GM12878 (cell line): ENCODE measurements around the gene SLC1A2. TPM values are rescaled to one million over a fixed set of nuclear protein-coding genes. Genes with fewer than 3 reads are reported as not detected.

Source experiments
- ATAC-seq: fragments of 200-7000 bp; cut with Tn5 transposase; 3 replicates; pipeline ENCODE4 v1.9.1; 2020; ENCODE audit warnings: mild to moderate bottlenecking, moderate library complexity
- BruUV-seq: library from RNA; stranded (reverse); fragments of 400-500 nt; replicated peaks from 2 replicates; lab custom pipeline; 2021; lab: Mats Ljungman, UMichigan
- CTCF ChIA-PET: fragments of 300-600 bp; sonication (Branson Sonifier 250); formaldehyde crosslinking; extraction: SDS; loops from one replicate; lab custom pipeline; 2021; ENCODE audit warnings: inconsistent platforms; lab: Yijun Ruan, JAX
- POLR2A ChIA-PET: fragments of 350-600 bp; formaldehyde crosslinking; extraction: SDS; loops from one replicate; lab custom pipeline; 2021; ENCODE audit warnings: inconsistent platforms; lab: Charles Lee
- RAD21 ChIA-PET: fragments of 300-600 bp; sonication (Branson Sonifier 250); formaldehyde crosslinking; loops from one replicate; lab custom pipeline; 2023; ENCODE audit warnings: antibody characterized with exemption; ENCODE audit not compliant: unreplicated experiment; lab: Charles Lee
- SMC1A ChIA-PET: fragments of 300-600 bp; sonication (Branson Sonifier 250); formaldehyde crosslinking; loops from one replicate; lab custom pipeline; 2023; ENCODE audit not compliant: unreplicated experiment, uncharacterized antibody; lab: Charles Lee
- DNase-seq: peaks from one replicate; pipeline ENCODE4 v3.0.0-alpha.2; 2011; ENCODE audit warnings: low read depth, low spot score
- FAIRE-seq: peaks from 3 replicates; lab custom pipeline; 2011; peaks lifted over from hg19 to GRCh38; lab: Jason Lieb, UNC
- H2AFZ ChIP-seq: 2 replicates; pipeline ENCODE4 v1.6.0; 2011; ENCODE audit warnings: low read depth, low read length, control low read depth; ENCODE audit not compliant: control insufficient read depth
- H3K27ac ChIP-seq: 2 replicates; pipeline ENCODE4 v1.5.1; 2011; ENCODE audit warnings: control low read depth; ENCODE audit not compliant: control insufficient read depth, insufficient read depth
- H3K27me3 ChIP-seq, 2 experiments: replicated peaks in 1 of 2; 2 replicates each; pipeline versions ENCODE4 v1.6.0 to v1.6.1; 2011; ENCODE audit warnings: low read length in 1 of 2; ENCODE audit not compliant: control insufficient read depth in 2 of 2, insufficient read depth in 2 of 2
- H3K36me3 ChIP-seq, 2 experiments: 2 replicates each; pipeline ENCODE4 v1.5.1; 2011; ENCODE audit warnings: low read length in 1 of 2; ENCODE audit not compliant: control insufficient read depth in 2 of 2, insufficient read depth in 2 of 2
- H3K4me1 ChIP-seq: 2 replicates; pipeline ENCODE4 v1.6.1; 2011; ENCODE audit warnings: mild to moderate bottlenecking, low read length, moderate library complexity, mixed read lengths; ENCODE audit not compliant: control insufficient read depth, insufficient read depth
- H3K4me2 ChIP-seq: 2 replicates; pipeline ENCODE4 v1.6.0; 2011; ENCODE audit warnings: control low read depth; ENCODE audit not compliant: control insufficient read depth, insufficient read depth
- H3K4me3 ChIP-seq: fragments of 200-600 bp; sonication (generic); 2 replicates; pipeline ENCODE4 v1.5.1; 2016
- H3K79me2 ChIP-seq: 2 replicates; pipeline ENCODE4 v1.6.0; 2011; ENCODE audit warnings: low read length; ENCODE audit not compliant: control insufficient read depth, insufficient read depth
- H3K9ac ChIP-seq: 2 replicates; pipeline ENCODE4 v1.8.0; 2011; ENCODE audit warnings: low read length, control low read depth, mixed read lengths; ENCODE audit not compliant: control insufficient read depth, insufficient read depth
- H3K9me3 ChIP-seq: replicated peaks from 3 replicates; pipeline ENCODE4 v1.5.1; 2011; ENCODE audit warnings: mild to moderate bottlenecking, low read length; ENCODE audit not compliant: control insufficient read depth, insufficient read depth
- H4K20me1 ChIP-seq: 2 replicates; pipeline ENCODE4 v1.6.0; 2011; ENCODE audit not compliant: control insufficient read depth, insufficient read depth
- EZH2 ChIP-seq: IDR thresholded peaks from 2 replicates; pipeline ENCODE4 v1.6.1; 2012; ENCODE audit warnings: low read depth, mild to moderate bottlenecking, control low read depth, inconsistent platforms, low read length, borderline replicate concordance; ENCODE audit not compliant: control insufficient read depth
- IKZF2 ChIP-seq, 2 experiments: fragments of 450-650 bp; IDR thresholded peaks; 2 replicates each; pipeline ENCODE4 v1.6.1; 2017; ENCODE audit warnings: mild to moderate bottlenecking in 2 of 2, moderate library complexity in 2 of 2
- KDM1A ChIP-seq: fragments of 200-600 bp; sonication (generic); IDR thresholded peaks from 2 replicates; pipeline ENCODE4 v1.6.1; 2016; ENCODE audit warnings: borderline replicate concordance
- MXI1 ChIP-seq: fragments of 150-350 bp; IDR thresholded peaks from 2 replicates; pipeline ENCODE4 v1.6.1; 2011; ENCODE audit warnings: low read depth, mild to moderate bottlenecking, inconsistent platforms, low read length, improper control_type of control experiment
- NBN ChIP-seq: fragments of 450-650 bp; IDR thresholded peaks from 2 replicates; pipeline ENCODE4 v1.6.1; 2016
- POU2F2 ChIP-seq: IDR thresholded peaks from 3 replicates; pipeline ENCODE4 v1.6.1; 2011; ENCODE audit warnings: low read depth, mild to moderate bottlenecking, low read length, borderline replicate concordance
- SIX5 ChIP-seq: IDR thresholded peaks from 2 replicates; pipeline ENCODE4 v1.6.1; 2011; ENCODE audit warnings: mild to moderate bottlenecking, low read depth, low read length, moderate library complexity; ENCODE audit not compliant: severe bottlenecking
- STAT3 ChIP-seq: IDR thresholded peaks from 2 replicates; pipeline ENCODE4 v1.6.1; 2011; ENCODE audit warnings: low read depth, low read length, improper control_type of control experiment
- YBX1 ChIP-seq: fragments of 450-650 bp; IDR thresholded peaks from 2 replicates; pipeline ENCODE4 v1.6.1; 2016; ENCODE audit warnings: antibody characterized with exemption
- YY1 ChIP-seq: IDR thresholded peaks from 2 replicates; pipeline ENCODE4 v1.6.1; 2011; ENCODE audit warnings: low read depth, mild to moderate bottlenecking, low read length
- ZNF207 ChIP-seq: fragments of 450-650 bp; IDR thresholded peaks from 2 replicates; pipeline ENCODE4 v1.6.1; 2014; ENCODE audit warnings: antibody characterized with exemption, mild to moderate bottlenecking, borderline replicate concordance
- WGBS: methylation state at CpG from one replicate; pipeline ENCODE4 v1.1.6; 2016; ENCODE audit warnings: low lambda C conversion rate; ENCODE audit not compliant: insufficient replicate concordance, insufficient coverage; ENCODE audit errors: missing lambda C conversion rate; 5-methylcytosine and 5-hydroxymethylcytosine counted together
- in situ Hi-C: fragments of 300-500 bp; cut with MboI; formaldehyde crosslinking; loops from 9 replicates; pipeline ENCODE4 v1.14.3; 2018; ENCODE audit warnings: mixed read lengths
- intact Hi-C: fragments of 100-400 bp; cut with micrococcal nuclease; formaldehyde crosslinking; loops from one replicate; pipeline ENCODE4 v1.14.2; 2022; ENCODE audit not compliant: unreplicated experiment
- polyA plus RNA-seq, 11 experiments: library from polyadenylated mRNA; depleted of rRNA in 4 of 11; unstranded in 6 of 11; stranded (reverse) in 5 of 11; fragments of >200 nt; fragmentation: Nextera tagmentation in 4 of 11; fragmentation: Illumina TruSeq in 1 of 11; extraction: Ambion mirVana in 4 of 11; extraction: Trizol in 1 of 11; gene quantifications; 1 replicate in 1 of 11; 2 replicates in 10 of 11; pipeline versions ENCODE4 v1.2.1 to v1.2.3, GENCODE V29; 2011 to 2016; ENCODE audit warnings: inconsistent platforms in 2 of 11, missing spikeins in 2 of 11, low read depth in 1 of 11
- total RNA-seq, 4 experiments: library from RNA; depleted of rRNA in 3 of 4; stranded (reverse); fragments of >200 nt in 3 of 4; fragmentation: Illumina TruSeq in 1 of 4; extraction: Trizol in 1 of 4; gene quantifications; 2 replicates each; pipeline versions ENCODE4 v1.2.1 to v1.2.3, GENCODE V29; 2013 to 2021
- TF ChIP-seq, protein P1 (sequence below): IDR thresholded peaks from 2 replicates; pipeline ENCODE4 v1.6.1; 2012; ENCODE audit warnings: low read length, inconsistent platforms
- TF ChIP-seq, protein P2 (sequence below): fragments of 450-650 bp; IDR thresholded peaks from 2 replicates; pipeline ENCODE4 v1.6.1; 2016; ENCODE audit warnings: mild to moderate bottlenecking, moderate library complexity, borderline replicate concordance
- TF ChIP-seq, protein P3 (sequence below): fragments of 450-650 bp; formaldehyde crosslinking; IDR thresholded peaks from 2 replicates; pipeline ENCODE4 v1.5.0; 2022; ENCODE audit warnings: mild to moderate bottlenecking, missing genetic modification characterization
- TF ChIP-seq, protein P4 (sequence below): IDR thresholded peaks from 2 replicates; pipeline ENCODE4 v1.6.1; 2011; ENCODE audit warnings: mild to moderate bottlenecking, low read depth, low read length, moderate library complexity; ENCODE audit not compliant: insufficient replicate concordance

The SLC1A2 gene
- total and polyA plus RNA-seq, 10 of the 15 experiments (the other 5 are each of a cell fraction or from before 2014, with no cell fraction given): 0.01 to 0.84 (median 0.22) TPM; not detected in 1

DNA sequence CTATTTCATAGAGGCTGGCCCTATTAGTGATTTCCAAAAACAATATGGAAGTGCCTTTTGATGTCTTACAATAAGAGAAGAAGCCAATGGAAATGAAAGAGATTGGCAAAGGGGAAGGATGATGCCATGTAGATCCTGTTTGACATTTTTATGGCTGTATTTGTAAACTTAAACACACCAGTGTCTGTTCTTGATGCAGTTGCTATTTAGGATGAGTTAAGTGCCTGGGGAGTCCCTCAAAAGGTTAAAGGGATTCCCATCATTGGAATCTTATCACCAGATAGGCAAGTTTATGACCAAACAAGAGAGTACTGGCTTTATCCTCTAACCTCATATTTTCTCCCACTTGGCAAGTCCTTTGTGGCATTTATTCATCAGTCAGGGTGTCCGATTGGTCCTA is 189.0 kb downstream of the SLC1A2 start:
- Histone ChIP-seq H3K27me3 (no peaks in the 10 kb centered on the region), H3K36me3 (no peaks in the 10 kb centered on the region; a peak in 1 of 4 replicates), H3K27ac (no peak overlapping the region), H3K4me2 (no peak overlapping the region), H3K9ac (no peak overlapping the region), H3K79me2 (no peaks in the 10 kb centered on the region), H3K4me1 (no peaks in the 10 kb centered on the region), H3K9me3 (no peaks in the 10 kb centered on the region; the same call in 2 of the 3 replicates), H2AFZ (no peak overlapping the region), H4K20me1 (no peaks in the 10 kb centered on the region), H3K4me3 (no peak overlapping the region)
- ATAC-seq (no peak), DNase-seq (no peak), FAIRE-seq (no peak)
- WGBS: 100% methylated on average over 1 of the region's 1 CpG
- in situ Hi-C loops: no loop called here
- ChIA-PET SMC1A (interaction anchor here (1.3 to 1.5 kb wide), 3 partner anchors 33 to 64 kb away, joined by 3 read pairs; no protein-coding TSS in a partner anchor), CTCF (interaction anchor here (1.5 kb wide), 1 partner anchor 67 kb away, joined by 3 read pairs; no protein-coding TSS in a partner anchor), POLR2A (no interaction called here), RAD21 (no interaction called here)
- intact Hi-C loops: no loop called here
- no TSS peak for BruUV-seq
- TF ChIP-seq ZNF207 (no peak), YY1 (no peak), STAT3 (no peak), NBN (no peak), EZH2 (no peak), YBX1 (no peak), KDM1A (no peak), IKZF2 (IDR thresholded peaks at IDR 0.05) (no peak), SIX5 (no peak), MXI1 (no peak), POU2F2 (no peak)
- TF ChIP-seq, protein P1, sequence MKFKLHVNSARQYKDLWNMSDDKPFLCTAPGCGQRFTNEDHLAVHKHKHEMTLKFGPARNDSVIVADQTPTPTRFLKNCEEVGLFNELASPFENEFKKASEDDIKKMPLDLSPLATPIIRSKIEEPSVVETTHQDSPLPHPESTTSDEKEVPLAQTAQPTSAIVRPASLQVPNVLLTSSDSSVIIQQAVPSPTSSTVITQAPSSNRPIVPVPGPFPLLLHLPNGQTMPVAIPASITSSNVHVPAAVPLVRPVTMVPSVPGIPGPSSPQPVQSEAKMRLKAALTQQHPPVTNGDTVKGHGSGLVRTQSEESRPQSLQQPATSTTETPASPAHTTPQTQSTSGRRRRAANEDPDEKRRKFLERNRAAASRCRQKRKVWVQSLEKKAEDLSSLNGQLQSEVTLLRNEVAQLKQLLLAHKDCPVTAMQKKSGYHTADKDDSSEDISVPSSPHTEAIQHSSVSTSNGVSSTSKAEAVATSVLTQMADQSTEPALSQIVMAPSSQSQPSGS: no peak
- TF ChIP-seq, protein P2, sequence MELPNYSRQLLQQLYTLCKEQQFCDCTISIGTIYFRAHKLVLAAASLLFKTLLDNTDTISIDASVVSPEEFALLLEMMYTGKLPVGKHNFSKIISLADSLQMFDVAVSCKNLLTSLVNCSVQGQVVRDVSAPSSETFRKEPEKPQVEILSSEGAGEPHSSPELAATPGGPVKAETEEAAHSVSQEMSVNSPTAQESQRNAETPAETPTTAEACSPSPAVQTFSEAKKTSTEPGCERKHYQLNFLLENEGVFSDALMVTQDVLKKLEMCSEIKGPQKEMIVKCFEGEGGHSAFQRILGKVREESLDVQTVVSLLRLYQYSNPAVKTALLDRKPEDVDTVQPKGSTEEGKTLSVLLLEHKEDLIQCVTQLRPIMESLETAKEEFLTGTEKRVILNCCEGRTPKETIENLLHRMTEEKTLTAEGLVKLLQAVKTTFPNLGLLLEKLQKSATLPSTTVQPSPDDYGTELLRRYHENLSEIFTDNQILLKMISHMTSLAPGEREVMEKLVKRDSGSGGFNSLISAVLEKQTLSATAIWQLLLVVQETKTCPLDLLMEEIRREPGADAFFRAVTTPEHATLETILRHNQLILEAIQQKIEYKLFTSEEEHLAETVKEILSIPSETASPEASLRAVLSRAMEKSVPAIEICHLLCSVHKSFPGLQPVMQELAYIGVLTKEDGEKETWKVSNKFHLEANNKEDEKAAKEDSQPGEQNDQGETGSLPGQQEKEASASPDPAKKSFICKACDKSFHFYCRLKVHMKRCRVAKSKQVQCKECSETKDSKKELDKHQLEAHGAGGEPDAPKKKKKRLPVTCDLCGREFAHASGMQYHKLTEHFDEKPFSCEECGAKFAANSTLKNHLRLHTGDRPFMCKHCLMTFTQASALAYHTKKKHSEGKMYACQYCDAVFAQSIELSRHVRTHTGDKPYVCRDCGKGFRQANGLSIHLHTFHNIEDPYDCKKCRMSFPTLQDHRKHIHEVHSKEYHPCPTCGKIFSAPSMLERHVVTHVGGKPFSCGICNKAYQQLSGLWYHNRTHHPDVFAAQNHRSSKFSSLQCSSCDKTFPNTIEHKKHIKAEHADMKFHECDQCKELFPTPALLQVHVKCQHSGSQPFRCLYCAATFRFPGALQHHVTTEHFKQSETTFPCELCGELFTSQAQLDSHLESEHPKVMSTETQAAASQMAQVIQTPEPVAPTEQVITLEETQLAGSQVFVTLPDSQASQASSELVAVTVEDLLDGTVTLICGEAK: no peak
- TF ChIP-seq, protein P3, sequence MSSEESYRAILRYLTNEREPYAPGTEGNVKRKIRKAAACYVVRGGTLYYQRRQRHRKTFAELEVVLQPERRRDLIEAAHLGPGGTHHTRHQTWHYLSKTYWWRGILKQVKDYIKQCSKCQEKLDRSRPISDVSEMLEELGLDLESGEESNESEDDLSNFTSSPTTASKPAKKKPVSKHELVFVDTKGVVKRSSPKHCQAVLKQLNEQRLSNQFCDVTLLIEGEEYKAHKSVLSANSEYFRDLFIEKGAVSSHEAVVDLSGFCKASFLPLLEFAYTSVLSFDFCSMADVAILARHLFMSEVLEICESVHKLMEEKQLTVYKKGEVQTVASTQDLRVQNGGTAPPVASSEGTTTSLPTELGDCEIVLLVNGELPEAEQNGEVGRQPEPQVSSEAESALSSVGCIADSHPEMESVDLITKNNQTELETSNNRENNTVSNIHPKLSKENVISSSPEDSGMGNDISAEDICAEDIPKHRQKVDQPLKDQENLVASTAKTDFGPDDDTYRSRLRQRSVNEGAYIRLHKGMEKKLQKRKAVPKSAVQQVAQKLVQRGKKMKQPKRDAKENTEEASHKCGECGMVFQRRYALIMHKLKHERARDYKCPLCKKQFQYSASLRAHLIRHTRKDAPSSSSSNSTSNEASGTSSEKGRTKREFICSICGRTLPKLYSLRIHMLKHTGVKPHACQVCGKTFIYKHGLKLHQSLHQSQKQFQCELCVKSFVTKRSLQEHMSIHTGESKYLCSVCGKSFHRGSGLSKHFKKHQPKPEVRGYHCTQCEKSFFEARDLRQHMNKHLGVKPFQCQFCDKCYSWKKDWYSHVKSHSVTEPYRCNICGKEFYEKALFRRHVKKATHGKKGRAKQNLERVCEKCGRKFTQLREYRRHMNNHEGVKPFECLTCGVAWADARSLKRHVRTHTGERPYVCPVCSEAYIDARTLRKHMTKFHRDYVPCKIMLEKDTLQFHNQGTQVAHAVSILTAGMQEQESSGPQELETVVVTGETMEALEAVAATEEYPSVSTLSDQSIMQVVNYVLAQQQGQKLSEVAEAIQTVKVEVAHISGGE (CRISPR knock-in tag): no peak
- TF ChIP-seq, protein P4, sequence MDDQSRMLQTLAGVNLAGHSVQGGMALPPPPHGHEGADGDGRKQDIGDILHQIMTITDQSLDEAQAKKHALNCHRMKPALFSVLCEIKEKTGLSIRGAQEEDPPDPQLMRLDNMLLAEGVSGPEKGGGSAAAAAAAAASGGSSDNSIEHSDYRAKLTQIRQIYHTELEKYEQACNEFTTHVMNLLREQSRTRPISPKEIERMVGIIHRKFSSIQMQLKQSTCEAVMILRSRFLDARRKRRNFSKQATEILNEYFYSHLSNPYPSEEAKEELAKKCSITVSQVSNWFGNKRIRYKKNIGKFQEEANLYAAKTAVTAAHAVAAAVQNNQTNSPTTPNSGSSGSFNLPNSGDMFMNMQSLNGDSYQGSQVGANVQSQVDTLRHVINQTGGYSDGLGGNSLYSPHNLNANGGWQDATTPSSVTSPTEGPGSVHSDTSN: no peak
